Liver (tissue), 9 donors: ENCODE data around the gene DISC1. TPM values are rescaled to one million over a fixed set of nuclear protein-coding genes. Genes with fewer than 3 reads are reported as not detected.

Experiments
- DNase-seq: peaks from one replicate; pipeline ENCODE4 v3.0.0-alpha.2; 2017; ENCODE audit warnings: low spot score
- H3K27ac ChIP-seq, 2 donors: one replicate each; pipeline ENCODE4 v1.7.0; 2013; ENCODE audit warnings: inconsistent platforms in 2 of 2, low read length in 2 of 2, control low read depth in 1 of 2, low read depth in 1 of 2, mild to moderate bottlenecking in 1 of 2
- H3K27me3 ChIP-seq, 4 donors: one replicate each; pipeline versions ENCODE4 v1.6.1 to v1.7.0; 2013; ENCODE audit warnings: low read length in 3 of 4, inconsistent platforms in 1 of 4, mild to moderate bottlenecking in 1 of 4, moderate library complexity in 1 of 4; ENCODE audit not compliant: control insufficient read depth in 4 of 4, insufficient read depth in 4 of 4
- H3K36me3 ChIP-seq, 4 donors: one replicate each; pipeline versions ENCODE4 v1.6.1 to v1.7.0; 2013; ENCODE audit warnings: low read length in 3 of 4, mild to moderate bottlenecking in 3 of 4, low read depth in 1 of 4, moderate library complexity in 1 of 4; ENCODE audit not compliant: control insufficient read depth in 4 of 4, insufficient read depth in 3 of 4
- H3K4me1 ChIP-seq, 4 donors: one replicate each; pipeline versions ENCODE4 v1.6.1 to v1.7.0; 2013; ENCODE audit warnings: low read length in 3 of 4, mild to moderate bottlenecking in 3 of 4, moderate library complexity in 1 of 4; ENCODE audit not compliant: control insufficient read depth in 4 of 4, insufficient read depth in 4 of 4
- H3K4me3 ChIP-seq, 3 donors: one replicate each; pipeline versions ENCODE4 v1.6.1 to v1.7.0; 2013; ENCODE audit warnings: low read length in 3 of 3, control low read depth in 1 of 3, low read depth in 1 of 3, mild to moderate bottlenecking in 1 of 3
- H3K9ac ChIP-seq, 2 donors: one replicate each; pipeline ENCODE4 v1.7.0; 2013; ENCODE audit warnings: low read length in 2 of 2, mild to moderate bottlenecking in 2 of 2, moderate library complexity in 2 of 2, control low read depth in 1 of 2, low read depth in 1 of 2
- H3K9me3 ChIP-seq, 4 donors: one replicate each; pipeline versions ENCODE4 v1.6.1 to v1.7.0; 2013; ENCODE audit warnings: low read length in 3 of 4; ENCODE audit not compliant: control insufficient read depth in 4 of 4
- EGR1 ChIP-seq, 2 donors: IDR thresholded peaks; 2 replicates each; pipeline ENCODE4 v1.6.1; 2016 to 2018; ENCODE audit warnings: antibody characterized with exemption in 2 of 2, low read depth in 2 of 2
- FOXA1 ChIP-seq: IDR thresholded peaks from 2 replicates; pipeline ENCODE4 v1.6.1; 2016; ENCODE audit warnings: antibody characterized with exemption
- FOXA2 ChIP-seq: IDR thresholded peaks from 2 replicates; pipeline ENCODE4 v1.6.1; 2016; ENCODE audit warnings: antibody characterized with exemption
- GABPA ChIP-seq, 2 donors: IDR thresholded peaks in 1 of 2; conservative IDR thresholded peaks in 1 of 2; 2 replicates each; pipeline ENCODE4 v1.6.1; 2016; ENCODE audit warnings: antibody characterized with exemption in 2 of 2, mild to moderate bottlenecking in 1 of 2, moderate library complexity in 1 of 2
- HNF4A ChIP-seq, 2 donors: conservative IDR thresholded peaks; 2 replicates each; pipeline ENCODE4 v1.6.1; 2016; ENCODE audit warnings: antibody characterized with exemption in 2 of 2, mild to moderate bottlenecking in 2 of 2
- HNF4G ChIP-seq: IDR thresholded peaks from 2 replicates; pipeline ENCODE4 v1.6.1; 2016; ENCODE audit warnings: antibody characterized with exemption
- JUND ChIP-seq, 2 donors: IDR thresholded peaks; 2 replicates each; pipeline ENCODE4 v1.6.1; 2016; ENCODE audit warnings: antibody characterized with exemption in 2 of 2
- NR2F2 ChIP-seq: IDR thresholded peaks from 2 replicates; pipeline ENCODE4 v1.6.1; 2016; ENCODE audit warnings: antibody characterized with exemption
- RAD21 ChIP-seq, 2 donors: IDR thresholded peaks; 2 replicates each; pipeline ENCODE4 v1.6.1; 2016; ENCODE audit warnings: antibody characterized with exemption in 2 of 2, mild to moderate bottlenecking in 2 of 2
- RXRA ChIP-seq, 2 donors: IDR thresholded peaks; 2 replicates each; pipeline ENCODE4 v1.6.1; 2017 to 2018; ENCODE audit warnings: antibody characterized with exemption in 2 of 2, mild to moderate bottlenecking in 1 of 2
- SP1 ChIP-seq: IDR thresholded peaks from 2 replicates; pipeline ENCODE4 v1.6.1; 2018; ENCODE audit warnings: antibody characterized with exemption, mild to moderate bottlenecking
- TAF1 ChIP-seq: conservative IDR thresholded peaks from 2 replicates; pipeline ENCODE4 v1.6.1; 2016; ENCODE audit warnings: antibody characterized with exemption, mild to moderate bottlenecking
- YY1 ChIP-seq: IDR thresholded peaks from 2 replicates; pipeline ENCODE4 v1.6.1; 2016; ENCODE audit warnings: antibody characterized with exemption, mild to moderate bottlenecking
- WGBS: extraction: QIAGEN DNeasy Blood & Tissue Kit; methylation state at CpG from one replicate; pipeline ENCODE4 v1.1.7; 2013; 5-methylcytosine and 5-hydroxymethylcytosine counted together
- polyA plus RNA-seq, 2 donors: library from polyadenylated mRNA; stranded (reverse) in 1 of 2; unstranded in 1 of 2; fragments of 200-250 nt in 1 of 2; fragments of >200 nt in 1 of 2; fragmentation: Nextera tagmentation in 1 of 2; extraction: Ambion mirVana in 1 of 2; gene quantifications; one replicate each; pipeline versions ENCODE4 v1.2.1 to v1.2.3, GENCODE V29; 2013 to 2015
- total RNA-seq, 2 donors: library from RNA; depleted of rRNA; stranded (reverse); fragments of >200 nt; gene quantifications; one replicate each; pipeline ENCODE4 v1.2.3, GENCODE V29; 2014
- TF ChIP-seq, protein P1 (sequence below): IDR thresholded peaks from 2 replicates; pipeline ENCODE4 v1.6.1; 2016; ENCODE audit warnings: antibody characterized with exemption
- TF ChIP-seq, protein P2 (sequence below): IDR thresholded peaks from 2 replicates; pipeline ENCODE4 v1.6.1; 2016; ENCODE audit warnings: antibody characterized with exemption
- TF ChIP-seq, protein P3 (sequence below): IDR thresholded peaks from 2 replicates; pipeline ENCODE4 v1.6.1; 2016; ENCODE audit warnings: antibody characterized with exemption
- TF ChIP-seq, protein P4 (sequence below): IDR thresholded peaks from 2 replicates; pipeline ENCODE4 v1.6.1; 2016; ENCODE audit warnings: antibody characterized with exemption, mild to moderate bottlenecking
- TF ChIP-seq, protein P5 (sequence below): fragments of 150-350 bp; IDR thresholded peaks from 2 replicates; pipeline ENCODE4 v1.5.1; 2017; ENCODE audit warnings: improper control_type of control experiment, low read depth, low read length; ENCODE audit not compliant: missing input control
- donor health status: healthy.
- donor health status: healthy.
- donor health status: healthy.
- donor health status: healthy.
- donor health status: healthy.

Gene DISC1
- total and polyA plus RNA-seq, 4 donors: 0.45 to 6.3 (median 2.3) TPM

DNA sequence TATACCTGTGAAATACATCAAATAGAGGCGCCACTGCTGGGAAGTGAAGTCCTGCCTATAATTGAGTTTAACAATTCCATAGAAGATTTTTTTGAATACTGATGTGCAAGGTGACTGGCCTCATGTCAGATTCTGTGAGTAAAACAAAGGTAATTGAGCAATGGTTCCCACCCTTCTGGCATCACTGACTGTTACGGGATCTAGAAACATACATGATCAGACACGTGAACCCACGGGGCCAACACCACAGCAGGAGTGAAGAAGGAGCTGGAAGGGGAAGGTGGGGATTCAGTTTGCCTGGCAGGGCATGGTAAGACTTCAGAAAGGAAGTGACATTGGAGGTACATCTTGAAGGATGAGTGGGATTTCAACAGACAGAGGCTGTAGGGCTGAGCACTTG, 270.2 kb downstream of the DISC1 start:
- WGBS: 92% methylated on average over 4 of the region's 4 CpGs
- Histone ChIP-seq H3K4me3 (no peak overlapping the region), H3K9ac (no peak overlapping the region), H3K4me1 (no peaks in the 10 kb centered on the region), H3K9me3 (peaks cover 0 to 3% (median 0%) of the 10 kb centered on the region in 4 donors), H3K27ac (no peak overlapping the region), H3K27me3 (peaks cover 0 to 4% (median 0%) of the 10 kb centered on the region in 4 donors), H3K36me3 (no peaks in the 10 kb centered on the region)
- no peak for DNase-seq
- TF ChIP-seq, protein P1, sequence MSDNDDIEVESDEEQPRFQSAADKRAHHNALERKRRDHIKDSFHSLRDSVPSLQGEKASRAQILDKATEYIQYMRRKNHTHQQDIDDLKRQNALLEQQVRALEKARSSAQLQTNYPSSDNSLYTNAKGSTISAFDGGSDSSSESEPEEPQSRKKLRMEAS: no peak
- no peak for TF ChIP-seq YY1
- TF ChIP-seq RAD21 (IDR thresholded peaks at IDR 0.05): no peak
- no peak for TF ChIP-seq NR2F2
- TF ChIP-seq EGR1 (IDR thresholded peaks at IDR 0.05; ENCODE audit: low read depth in 2 of 2): no peak
- TF ChIP-seq GABPA (IDR thresholded peaks at IDR 0.05 in 1 of 2, conservative IDR thresholded peaks at IDR 0.05 in 1 of 2): no peak
- no peak for TF ChIP-seq TAF1
- no peak for TF ChIP-seq FOXA2
- TF ChIP-seq, protein P2, sequence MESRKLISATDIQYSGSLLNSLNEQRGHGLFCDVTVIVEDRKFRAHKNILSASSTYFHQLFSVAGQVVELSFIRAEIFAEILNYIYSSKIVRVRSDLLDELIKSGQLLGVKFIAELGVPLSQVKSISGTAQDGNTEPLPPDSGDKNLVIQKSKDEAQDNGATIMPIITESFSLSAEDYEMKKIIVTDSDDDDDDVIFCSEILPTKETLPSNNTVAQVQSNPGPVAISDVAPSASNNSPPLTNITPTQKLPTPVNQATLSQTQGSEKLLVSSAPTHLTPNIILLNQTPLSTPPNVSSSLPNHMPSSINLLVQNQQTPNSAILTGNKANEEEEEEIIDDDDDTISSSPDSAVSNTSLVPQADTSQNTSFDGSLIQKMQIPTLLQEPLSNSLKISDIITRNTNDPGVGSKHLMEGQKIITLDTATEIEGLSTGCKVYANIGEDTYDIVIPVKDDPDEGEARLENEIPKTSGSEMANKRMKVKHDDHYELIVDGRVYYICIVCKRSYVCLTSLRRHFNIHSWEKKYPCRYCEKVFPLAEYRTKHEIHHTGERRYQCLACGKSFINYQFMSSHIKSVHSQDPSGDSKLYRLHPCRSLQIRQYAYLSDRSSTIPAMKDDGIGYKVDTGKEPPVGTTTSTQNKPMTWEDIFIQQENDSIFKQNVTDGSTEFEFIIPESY: no peak
- TF ChIP-seq, protein P3, sequence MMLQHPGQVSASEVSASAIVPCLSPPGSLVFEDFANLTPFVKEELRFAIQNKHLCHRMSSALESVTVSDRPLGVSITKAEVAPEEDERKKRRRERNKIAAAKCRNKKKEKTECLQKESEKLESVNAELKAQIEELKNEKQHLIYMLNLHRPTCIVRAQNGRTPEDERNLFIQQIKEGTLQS: no peak
- TF ChIP-seq HNF4G: no peak
- TF ChIP-seq SP1: no peak
- TF ChIP-seq, protein P4, sequence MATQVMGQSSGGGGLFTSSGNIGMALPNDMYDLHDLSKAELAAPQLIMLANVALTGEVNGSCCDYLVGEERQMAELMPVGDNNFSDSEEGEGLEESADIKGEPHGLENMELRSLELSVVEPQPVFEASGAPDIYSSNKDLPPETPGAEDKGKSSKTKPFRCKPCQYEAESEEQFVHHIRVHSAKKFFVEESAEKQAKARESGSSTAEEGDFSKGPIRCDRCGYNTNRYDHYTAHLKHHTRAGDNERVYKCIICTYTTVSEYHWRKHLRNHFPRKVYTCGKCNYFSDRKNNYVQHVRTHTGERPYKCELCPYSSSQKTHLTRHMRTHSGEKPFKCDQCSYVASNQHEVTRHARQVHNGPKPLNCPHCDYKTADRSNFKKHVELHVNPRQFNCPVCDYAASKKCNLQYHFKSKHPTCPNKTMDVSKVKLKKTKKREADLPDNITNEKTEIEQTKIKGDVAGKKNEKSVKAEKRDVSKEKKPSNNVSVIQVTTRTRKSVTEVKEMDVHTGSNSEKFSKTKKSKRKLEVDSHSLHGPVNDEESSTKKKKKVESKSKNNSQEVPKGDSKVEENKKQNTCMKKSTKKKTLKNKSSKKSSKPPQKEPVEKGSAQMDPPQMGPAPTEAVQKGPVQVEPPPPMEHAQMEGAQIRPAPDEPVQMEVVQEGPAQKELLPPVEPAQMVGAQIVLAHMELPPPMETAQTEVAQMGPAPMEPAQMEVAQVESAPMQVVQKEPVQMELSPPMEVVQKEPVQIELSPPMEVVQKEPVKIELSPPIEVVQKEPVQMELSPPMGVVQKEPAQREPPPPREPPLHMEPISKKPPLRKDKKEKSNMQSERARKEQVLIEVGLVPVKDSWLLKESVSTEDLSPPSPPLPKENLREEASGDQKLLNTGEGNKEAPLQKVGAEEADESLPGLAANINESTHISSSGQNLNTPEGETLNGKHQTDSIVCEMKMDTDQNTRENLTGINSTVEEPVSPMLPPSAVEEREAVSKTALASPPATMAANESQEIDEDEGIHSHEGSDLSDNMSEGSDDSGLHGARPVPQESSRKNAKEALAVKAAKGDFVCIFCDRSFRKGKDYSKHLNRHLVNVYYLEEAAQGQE: no peak
- no peak for TF ChIP-seq RXRA (IDR thresholded peaks at IDR 0.05)
- TF ChIP-seq FOXA1: no peak
- TF ChIP-seq JUND (IDR thresholded peaks at IDR 0.05): no peak
- no peak for TF ChIP-seq HNF4A (conservative IDR thresholded peaks at IDR 0.05)
- TF ChIP-seq, protein P5, sequence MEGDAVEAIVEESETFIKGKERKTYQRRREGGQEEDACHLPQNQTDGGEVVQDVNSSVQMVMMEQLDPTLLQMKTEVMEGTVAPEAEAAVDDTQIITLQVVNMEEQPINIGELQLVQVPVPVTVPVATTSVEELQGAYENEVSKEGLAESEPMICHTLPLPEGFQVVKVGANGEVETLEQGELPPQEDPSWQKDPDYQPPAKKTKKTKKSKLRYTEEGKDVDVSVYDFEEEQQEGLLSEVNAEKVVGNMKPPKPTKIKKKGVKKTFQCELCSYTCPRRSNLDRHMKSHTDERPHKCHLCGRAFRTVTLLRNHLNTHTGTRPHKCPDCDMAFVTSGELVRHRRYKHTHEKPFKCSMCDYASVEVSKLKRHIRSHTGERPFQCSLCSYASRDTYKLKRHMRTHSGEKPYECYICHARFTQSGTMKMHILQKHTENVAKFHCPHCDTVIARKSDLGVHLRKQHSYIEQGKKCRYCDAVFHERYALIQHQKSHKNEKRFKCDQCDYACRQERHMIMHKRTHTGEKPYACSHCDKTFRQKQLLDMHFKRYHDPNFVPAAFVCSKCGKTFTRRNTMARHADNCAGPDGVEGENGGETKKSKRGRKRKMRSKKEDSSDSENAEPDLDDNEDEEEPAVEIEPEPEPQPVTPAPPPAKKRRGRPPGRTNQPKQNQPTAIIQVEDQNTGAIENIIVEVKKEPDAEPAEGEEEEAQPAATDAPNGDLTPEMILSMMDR: no peak
